ENCODE data around the gene FUT8.

GRCh38 chr14:65500075-65500474, 87.5 kb downstream of the FUT8 start:
- TF ChIP-seq SIN3A (IDR thresholded peaks at IDR 0.05; ENCODE audit: low read depth) = no peak
- TF ChIP-seq EZH2phosphoT487 (IDR thresholded peaks at IDR 0.05; ENCODE audit: borderline replicate concordance) = no peak
- TF ChIP-seq CTCF (IDR thresholded peaks at IDR 0.05 in 2 of 3, conservative IDR thresholded peaks at IDR 0.05 in 1 of 3; ENCODE audit: borderline replicate concordance in 1 of 3, insufficient read depth in 1 of 3, low read depth in 2 of 3, low read length in 2 of 3) = no peak
- no peak for TF ChIP-seq REST (IDR thresholded peaks at IDR 0.05; ENCODE audit: low read depth)
- no peak for TF ChIP-seq CEBPB (IDR thresholded peaks at IDR 0.05; ENCODE audit: low read depth)
- TF ChIP-seq POLR2A (IDR thresholded peaks at IDR 0.05; ENCODE audit: borderline replicate concordance, extremely low read depth, insufficient read depth, insufficient read length) = no peak
- no peak for TF ChIP-seq TCF7L2 (IDR thresholded peaks at IDR 0.05; ENCODE audit: borderline replicate concordance, extremely low read depth, insufficient read depth, insufficient read length)

Measured in HCT116 (cell line).